ENCODE data around the gene ATF7IP2. TPM values are rescaled to one million over a fixed set of nuclear protein-coding genes. Genes with fewer than 3 reads are reported as not detected.
"Not testable (repeated sequence)": the region's sequence is repeated elsewhere in the genome, so short reads cannot be mapped to it uniquely, and the experiment has no call there.

ATF7IP2 gene
- total and polyA plus RNA-seq, 4 experiments from 2014 or later, result 51.1 to 170 (median 83.0) TPM

DNA sequence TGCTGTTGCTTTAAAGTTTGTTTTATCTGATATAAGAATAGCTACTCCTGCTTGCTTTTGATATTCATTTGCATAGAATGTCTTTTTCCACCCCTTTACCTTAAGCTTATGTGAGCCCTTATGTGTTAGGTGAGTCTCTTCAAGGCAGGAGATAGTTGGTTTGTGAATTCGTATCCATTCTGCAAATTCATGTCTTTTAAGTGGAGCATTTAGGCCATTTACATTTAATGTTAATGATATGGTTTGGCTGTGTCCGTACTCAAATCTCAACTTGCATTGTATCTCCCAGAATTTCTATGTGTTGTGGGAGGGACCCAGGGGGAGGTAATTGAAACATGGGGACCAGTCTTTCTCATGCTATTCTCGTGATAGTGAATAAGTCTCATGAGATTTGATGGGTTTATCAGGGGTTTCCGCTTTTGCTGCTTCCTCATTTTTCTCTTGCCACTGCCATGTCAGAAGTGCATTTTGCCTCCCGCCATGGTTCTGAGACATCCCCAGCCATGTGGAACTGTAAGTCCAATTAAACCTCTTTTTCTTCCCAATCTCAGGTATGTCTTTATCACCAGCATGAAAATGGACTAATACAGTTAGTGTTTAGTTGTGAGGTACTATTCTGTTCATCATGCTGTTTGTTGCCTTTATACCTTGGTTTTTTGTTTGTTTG lies 27.2 kb downstream of the ATF7IP2 start:
- no peaks in the 10 kb centered on the region for H3K27me3 ChIP-seq (ENCODE audit: insufficient read depth, low read length)
- Mint-ChIP-seq H3K4me3 (peak overlapping the region in 1 of 8 donors; percentile 10), H3K27me3 (no peaks in the 10 kb centered on the region), H3K9me3 (peaks cover 6 to 97% (median 93%) of the 10 kb centered on the region in 8 donors), H3K4me1 (peaks cover 6 to 17% (median 12%) of the 10 kb centered on the region in 4 donors), H3K27ac (no peak overlapping the region), H3K36me3 (peaks cover 79 to 89% of the 10 kb centered on the region in 2 donors)
- no peak overlapping the region for H3K4me3 ChIP-seq (ENCODE audit: low read length in 2 of 2)
- no peak overlapping the region for H3K27ac ChIP-seq (ENCODE audit: low read depth, low read length)
- peaks cover 11 to 25% of the 10 kb centered on the region in 2 donors for H3K9me3 ChIP-seq (ENCODE audit: control insufficient read depth in 1 of 2, low read length in 2 of 2)
- H3K36me3 ChIP-seq (ENCODE audit: insufficient read depth, low read length), result no peaks in the 10 kb centered on the region
- intact Hi-C loops (cut with micrococcal nuclease), result no loop called here
- DNase-seq, result no peak
- CTCF ChIA-PET (ENCODE audit: partially characterized antibody), result no interaction called here
- no peaks in the 10 kb centered on the region for H3K4me1 ChIP-seq (ENCODE audit: insufficient read depth, low read length)
- POLR2A ChIA-PET (ENCODE audit: partially characterized antibody), result no interaction called here

- H3K36me3 ChIP-seq (ENCODE audit: insufficient read depth, low read length); H3K27ac Mint-ChIP-seq; intact Hi-C loops (cut with micrococcal nuclease); H3K4me1 ChIP-seq (ENCODE audit: insufficient read depth, low read length); H3K27me3 Mint-ChIP-seq; H3K27ac ChIP-seq (ENCODE audit: low read depth, low read length); H3K27me3 ChIP-seq (ENCODE audit: insufficient read depth, low read length); POLR2A ChIA-PET (ENCODE audit: partially characterized antibody); DNase-seq; H3K4me1 Mint-ChIP-seq; H3K4me3 ChIP-seq (ENCODE audit: low read length in 2 of 2); H3K4me3 Mint-ChIP-seq: not testable (repeated sequence)
- peaks cover 12 to 18% of the 10 kb centered on the region in 2 donors for H3K9me3 ChIP-seq (ENCODE audit: control insufficient read depth in 1 of 2, low read length in 2 of 2)
- Mint-ChIP-seq H3K9me3 (peaks cover 3 to 67% (median 61%) of the 10 kb centered on the region in 8 donors), H3K36me3 (peaks cover 72 to 91% of the 10 kb centered on the region in 2 donors)
- CTCF ChIA-PET (ENCODE audit: partially characterized antibody), result interaction anchor here (1.7 kb wide), 1 partner anchor 103 kb away, joined by 4 read pairs; no protein-coding TSS in a partner anchor
These were observed 32.3 kb downstream of the ATF7IP2 start for GRCh38 chr16:10418204-10418603.

GRCh38 chr16:10419701-10420100 lies 33.8 kb downstream of the ATF7IP2 start:
- Mint-ChIP-seq H3K9me3 (peaks cover 0 to 57% (median 48%) of the 10 kb centered on the region in 8 donors), H3K27me3 (no peaks in the 10 kb centered on the region), H3K36me3 (peaks cover 65 to 86% of the 10 kb centered on the region in 2 donors), H3K4me1 (peaks cover 0 to 10% (median 0%) of the 10 kb centered on the region in 4 donors), H3K27ac (no peak overlapping the region), H3K4me3 (no peak overlapping the region)
- POLR2A ChIA-PET (ENCODE audit: partially characterized antibody), result no interaction called here
- Histone ChIP-seq H3K9me3 (ENCODE audit: control insufficient read depth in 1 of 2, low read length in 2 of 2) (peaks cover 12 to 18% of the 10 kb centered on the region in 2 donors), H3K4me3 (ENCODE audit: low read length in 2 of 2) (no peak overlapping the region), H3K27ac (ENCODE audit: low read depth, low read length) (no peak overlapping the region), H3K4me1 (ENCODE audit: insufficient read depth, low read length) (no peaks in the 10 kb centered on the region), H3K27me3 (ENCODE audit: insufficient read depth, low read length) (no peaks in the 10 kb centered on the region), H3K36me3 (ENCODE audit: insufficient read depth, low read length) (no peaks in the 10 kb centered on the region)
- intact Hi-C loops (cut with micrococcal nuclease), result no loop called here
- DNase-seq, result no peak
- CTCF ChIA-PET (ENCODE audit: partially characterized antibody), result no interaction called here

GRCh38 chr16:10421596-10421995 lies 35.7 kb downstream of the ATF7IP2 start:
- POLR2A ChIA-PET (ENCODE audit: partially characterized antibody), result interaction anchor here (1.5 kb wide), 1 partner anchor 36 kb away, joined by 3 read pairs; the partner anchor contains the start of gene ATF7IP2
- no peak overlapping the region for H3K4me3 ChIP-seq (ENCODE audit: low read length in 2 of 2)
- Mint-ChIP-seq H3K4me1 (peaks cover 0 to 8% (median 0%) of the 10 kb centered on the region in 4 donors), H3K27ac (peak overlapping the region in 1 of 7 donors; percentile 12), H3K36me3 (peaks cover 52 to 75% of the 10 kb centered on the region in 2 donors), H3K27me3 (no peaks in the 10 kb centered on the region), H3K4me3 (no peak overlapping the region), H3K9me3 (peaks cover 0 to 38% (median 30%) of the 10 kb centered on the region in 8 donors)
- H3K27ac ChIP-seq (ENCODE audit: low read depth, low read length), result no peak overlapping the region
- CTCF ChIA-PET (ENCODE audit: partially characterized antibody), result no interaction called here
- intact Hi-C loops (cut with micrococcal nuclease), result no loop called here
- H3K4me1 ChIP-seq (ENCODE audit: insufficient read depth, low read length), result no peaks in the 10 kb centered on the region
- H3K36me3 ChIP-seq (ENCODE audit: insufficient read depth, low read length), result no peaks in the 10 kb centered on the region
- H3K9me3 ChIP-seq (ENCODE audit: control insufficient read depth in 1 of 2, low read length in 2 of 2), result peaks cover 9 to 10% of the 10 kb centered on the region in 2 donors
- no peak for DNase-seq
- no peaks in the 10 kb centered on the region for H3K27me3 ChIP-seq (ENCODE audit: insufficient read depth, low read length)

GRCh38 chr16:10428433-10429168 lies 42.7 kb downstream of the ATF7IP2 start:
- Mint-ChIP-seq H3K4me3 (no peak overlapping the region), H3K27me3 (no peaks in the 10 kb centered on the region), H3K27ac (peak overlapping the region in 4 of 7 donors; percentile 3 to 47 (median 10)), H3K4me1 (peaks cover 0 to 4% (median 0%) of the 10 kb centered on the region in 4 donors), H3K9me3 (peaks cover 0 to 2% (median 0%) of the 10 kb centered on the region in 8 donors), H3K36me3 (peaks cover 35 to 38% of the 10 kb centered on the region in 2 donors)
- POLR2A ChIA-PET (ENCODE audit: partially characterized antibody), result interaction anchor here (0.6 kb wide), 1 partner anchor 24 kb away, joined by 3 read pairs; no protein-coding TSS in a partner anchor
- Histone ChIP-seq H3K27ac (ENCODE audit: low read depth, low read length) (no peak overlapping the region), H3K27me3 (ENCODE audit: insufficient read depth, low read length) (no peaks in the 10 kb centered on the region), H3K4me3 (ENCODE audit: low read length in 2 of 2) (no peak overlapping the region), H3K4me1 (ENCODE audit: insufficient read depth, low read length) (no peaks in the 10 kb centered on the region), H3K36me3 (ENCODE audit: insufficient read depth, low read length) (peaks cover 3% of the 10 kb centered on the region), H3K9me3 (ENCODE audit: control insufficient read depth in 1 of 2, low read length in 2 of 2) (no peaks in the 10 kb centered on the region)
- no peak for DNase-seq
- intact Hi-C loops (cut with micrococcal nuclease), result no loop called here
- CTCF ChIA-PET (ENCODE audit: partially characterized antibody), result no interaction called here

DNA sequence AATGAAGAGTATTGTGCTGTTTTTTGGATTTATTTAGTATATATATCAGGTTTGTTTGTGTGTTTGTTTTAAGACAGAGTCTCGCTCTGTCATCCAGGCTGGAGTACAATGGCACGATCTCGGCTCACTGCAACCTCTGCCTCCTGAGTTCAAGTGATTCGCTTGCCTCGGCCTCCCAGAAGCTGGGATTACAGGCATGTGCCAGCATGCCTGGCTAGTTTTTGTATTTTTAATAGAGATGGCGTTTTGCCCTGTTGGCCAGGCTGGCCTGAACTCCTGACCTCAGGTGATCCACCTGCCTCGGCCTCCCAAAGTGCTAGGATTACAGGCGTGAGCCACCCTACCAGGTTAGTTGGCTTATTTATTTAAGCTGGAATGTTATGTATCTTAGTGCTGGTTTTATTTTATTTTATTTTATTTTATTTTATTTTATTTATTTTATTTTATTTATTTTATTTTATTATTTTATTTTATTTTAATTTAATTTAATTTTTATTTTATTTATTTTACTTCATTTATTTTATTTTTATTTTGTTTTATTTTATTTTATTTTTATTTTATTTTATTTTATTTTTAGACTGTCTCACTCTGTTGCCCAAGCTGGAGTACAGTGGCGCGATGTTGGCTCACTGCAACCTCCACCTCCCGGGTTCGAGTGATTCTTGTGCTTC lies 43.6 kb downstream of the ATF7IP2 start:
- DNase-seq; H3K36me3 ChIP-seq (ENCODE audit: insufficient read depth, low read length); H3K4me3 Mint-ChIP-seq; H3K4me3 ChIP-seq (ENCODE audit: low read length in 2 of 2); H3K27me3 ChIP-seq (ENCODE audit: insufficient read depth, low read length); H3K27ac Mint-ChIP-seq; POLR2A ChIA-PET (ENCODE audit: partially characterized antibody); H3K4me1 Mint-ChIP-seq; H3K4me1 ChIP-seq (ENCODE audit: insufficient read depth, low read length); H3K27ac ChIP-seq (ENCODE audit: low read depth, low read length); intact Hi-C loops (cut with micrococcal nuclease); H3K9me3 Mint-ChIP-seq; H3K9me3 ChIP-seq (ENCODE audit: control insufficient read depth in 1 of 2, low read length in 2 of 2); H3K27me3 Mint-ChIP-seq: not testable (repeated sequence)
- peaks cover 41 to 43% of the 10 kb centered on the region in 2 donors for H3K36me3 Mint-ChIP-seq
- CTCF ChIA-PET (ENCODE audit: partially characterized antibody), result interaction anchor here (0.6 kb wide), 1 partner anchor 112 kb away, joined by 3 read pairs; no protein-coding TSS in a partner anchor

DNA sequence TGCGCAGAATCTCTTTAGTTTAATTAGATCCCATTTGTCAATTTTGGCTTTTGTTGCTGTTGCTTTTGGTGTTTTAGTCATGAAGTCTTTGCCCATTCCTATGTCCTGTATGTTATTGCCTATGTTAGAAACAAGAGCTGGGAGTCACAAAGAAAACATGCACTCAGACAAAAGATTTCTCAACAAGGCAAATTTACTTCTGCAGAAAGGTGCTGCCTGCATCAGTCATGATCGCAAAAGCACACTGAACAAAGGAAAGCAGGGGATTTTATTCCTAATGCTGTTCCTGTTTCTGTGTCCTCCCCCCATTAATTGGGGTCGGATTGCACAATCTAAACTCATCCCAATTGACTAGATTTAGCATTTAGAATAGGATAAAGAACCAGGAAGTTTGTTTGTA lies 55.9 kb downstream of the ATF7IP2 start:
- Histone ChIP-seq H3K36me3 (ENCODE audit: insufficient read depth, low read length) (peaks cover 39% of the 10 kb centered on the region), H3K9me3 (ENCODE audit: control insufficient read depth in 1 of 2, low read length in 2 of 2) (peaks cover 0 to 5% of the 10 kb centered on the region in 2 donors), H3K27ac (ENCODE audit: low read depth, low read length) (no peak overlapping the region), H3K4me1 (ENCODE audit: insufficient read depth, low read length) (no peaks in the 10 kb centered on the region), H3K4me3 (ENCODE audit: low read length in 2 of 2) (no peak overlapping the region), H3K27me3 (ENCODE audit: insufficient read depth, low read length) (no peaks in the 10 kb centered on the region)
- H3K4me3 Mint-ChIP-seq, result no peak overlapping the region
- H3K36me3 Mint-ChIP-seq, result peaks cover 75 to 81% of the 10 kb centered on the region in 2 donors
- peak overlapping the region in 1 of 7 donors; percentile 78 for H3K27ac Mint-ChIP-seq
- no peaks in the 10 kb centered on the region for H3K4me1 Mint-ChIP-seq
- POLR2A ChIA-PET (ENCODE audit: partially characterized antibody), result no interaction called here
- no peaks in the 10 kb centered on the region for H3K27me3 Mint-ChIP-seq
- CTCF ChIA-PET (ENCODE audit: partially characterized antibody), result no interaction called here
- intact Hi-C loops (cut with micrococcal nuclease), result no loop called here
- H3K9me3 Mint-ChIP-seq, result peaks cover 4 to 65% (median 54%) of the 10 kb centered on the region in 8 donors
- DNase-seq, result no peak
